CD14-positive monocyte (primary cell): ENCODE results near the gene CTAGE1. TPM values are rescaled to one million over a fixed set of nuclear protein-coding genes. Genes with fewer than 3 reads are reported as not detected.
A peak's percentile ranks its signal among the peaks of the same experiment; 100 is the strongest.

Experiments used
- DNase-seq, 3 donors: peaks; one replicate each; pipeline ENCODE4 v3.0.0-alpha.2; 2011 to 2022
- H2AFZ ChIP-seq: 2 replicates; pipeline ENCODE4 v1.6.0; 2012; ENCODE audit warnings: mild to moderate bottlenecking, low read depth, low read length, inconsistent platforms; ENCODE audit not compliant: insufficient read depth, poor library complexity, severe bottlenecking
- H3K27ac ChIP-seq, 2 donors: 1 replicate in 1 of 2; 2 replicates in 1 of 2; pipeline ENCODE4 v1.5.1; 2012 to 2013; ENCODE audit warnings: low read length in 2 of 2, control low read depth in 1 of 2, inconsistent platforms in 1 of 2, low read depth in 1 of 2, mild to moderate bottlenecking in 1 of 2
- H3K27me3 ChIP-seq, 2 donors: one replicate each; pipeline versions ENCODE4 v1.6.0 to v1.6.1; 2011 to 2013; ENCODE audit warnings: low read length in 2 of 2; ENCODE audit not compliant: control insufficient read depth in 2 of 2, insufficient read depth in 2 of 2
- H3K36me3 ChIP-seq, 2 donors: replicated peaks in 1 of 2; 1 replicate in 1 of 2; 2 replicates in 1 of 2; pipeline versions ENCODE4 v1.5.1 to v1.6.1; 2012 to 2013; ENCODE audit warnings: low read length in 2 of 2, control low read depth in 1 of 2, inconsistent platforms in 1 of 2, mild to moderate bottlenecking in 1 of 2; ENCODE audit not compliant: insufficient read depth in 2 of 2, control insufficient read depth in 1 of 2
- H3K4me1 ChIP-seq, 2 donors: 1 replicate in 1 of 2; 2 replicates in 1 of 2; pipeline versions ENCODE4 v1.5.1 to v1.6.1; 2012 to 2013; ENCODE audit warnings: low read length in 2 of 2, control low read depth in 1 of 2, inconsistent platforms in 1 of 2, mild to moderate bottlenecking in 1 of 2, moderate library complexity in 1 of 2; ENCODE audit not compliant: insufficient read depth in 2 of 2, control insufficient read depth in 1 of 2
- H3K4me2 ChIP-seq: replicated peaks from 2 replicates; pipeline ENCODE3; 2012; ENCODE audit warnings: low read length, moderate library complexity, mild to moderate bottlenecking; ENCODE audit not compliant: poor library complexity, severe bottlenecking; ENCODE audit errors: extremely low read depth
- H3K4me3 ChIP-seq, 3 experiments: fragments of 200-600 bp in 1 of 3; sonication (generic) in 1 of 3; replicated peaks in 1 of 3; 1 replicate in 2 of 3; 2 replicates in 1 of 3; pipeline ENCODE4 v1.5.1; 2011 to 2013; ENCODE audit warnings: low read length in 3 of 3, mild to moderate bottlenecking in 3 of 3, control low read depth in 2 of 3, low read depth in 2 of 3, inconsistent platforms in 1 of 3, moderate library complexity in 1 of 3
- H3K79me2 ChIP-seq: 2 replicates; pipeline ENCODE4 v1.6.0; 2012; ENCODE audit warnings: mild to moderate bottlenecking, control low read depth, inconsistent platforms, low read length, moderate library complexity; ENCODE audit not compliant: insufficient read depth
- H3K9ac ChIP-seq: 2 replicates; pipeline ENCODE4 v1.6.0; 2017; ENCODE audit warnings: low read length, mild to moderate bottlenecking; ENCODE audit not compliant: insufficient read depth, poor library complexity, severe bottlenecking
- H3K9me3 ChIP-seq, 2 donors: replicated peaks in 1 of 2; 1 replicate in 1 of 2; 2 replicates in 1 of 2; pipeline versions ENCODE4 v1.5.1 to v1.6.1; 2012 to 2013; ENCODE audit warnings: low read length in 2 of 2, control low read depth in 1 of 2; ENCODE audit not compliant: control insufficient read depth in 1 of 2, insufficient read depth in 1 of 2
- H4K20me1 ChIP-seq: 2 replicates; pipeline ENCODE4 v1.6.0; 2012; ENCODE audit warnings: mild to moderate bottlenecking, low read length, control low read depth, moderate library complexity; ENCODE audit not compliant: insufficient read depth
- H3K27ac Mint-ChIP-seq, 7 donors: one replicate each; pipeline ENCODE4 v1.8.0; 2020; ENCODE audit warnings: mild to moderate bottlenecking in 7 of 7, mixed read lengths in 7 of 7, moderate library complexity in 6 of 7, inconsistent platforms in 2 of 7
- H3K27me3 Mint-ChIP-seq, 3 donors: one replicate each; pipeline ENCODE4 v1.8.0; 2021 to 2022; ENCODE audit warnings: low read depth in 3 of 3, mild to moderate bottlenecking in 3 of 3, mixed read lengths in 3 of 3, moderate library complexity in 3 of 3, inconsistent platforms in 1 of 3
- H3K36me3 Mint-ChIP-seq, 2 donors: one replicate each; pipeline ENCODE4 v1.8.0; 2020; ENCODE audit warnings: mixed read lengths in 2 of 2, inconsistent platforms in 1 of 2, mild to moderate bottlenecking in 1 of 2
- H3K4me1 Mint-ChIP-seq: one replicate; pipeline ENCODE4 v1.8.0; 2020; ENCODE audit warnings: mild to moderate bottlenecking, mixed read lengths
- H3K4me3 Mint-ChIP-seq, 2 donors: one replicate each; pipeline ENCODE4 v1.8.0; 2020; ENCODE audit warnings: mild to moderate bottlenecking in 2 of 2, mixed read lengths in 2 of 2, moderate library complexity in 1 of 2
- H3K9me3 Mint-ChIP-seq, 7 donors: one replicate each; pipeline ENCODE4 v1.8.0; 2020 to 2022; ENCODE audit warnings: mixed read lengths in 7 of 7, mild to moderate bottlenecking in 6 of 7, moderate library complexity in 6 of 7, inconsistent platforms in 2 of 7
- WGBS: methylation state at CpG from one replicate; pipeline ENCODE4 v1.1.5; 2013; ENCODE audit warnings: missing lambda C conversion rate; ENCODE audit not compliant: insufficient coverage; 5-methylcytosine and 5-hydroxymethylcytosine counted together
- intact Hi-C, 2 donors: fragments of 100-400 bp; cut with micrococcal nuclease; formaldehyde crosslinking; loops; one replicate each; pipeline versions ENCODE4 v1.15.0 to v1.15.1; 2023
- polyA plus RNA-seq, 3 donors: library from polyadenylated mRNA; depleted of rRNA in 1 of 3; unstranded in 2 of 3; stranded (reverse) in 1 of 3; fragments of 300-500 nt in 2 of 3; fragments of >200 nt in 1 of 3; fragmentation: Illumina TruSeq in 2 of 3; gene quantifications; 1 replicate in 2 of 3; 2 replicates in 1 of 3; pipeline ENCODE4 v1.2.3, GENCODE V29; 2012 to 2021
- TF ChIP-seq, protein P1 (sequence below): fragments of 200-600 bp; IDR thresholded peaks from one replicate; pipeline ENCODE4 v1.8.0; 2022; ENCODE audit warnings: antibody characterized with exemption, mild to moderate bottlenecking

The CTAGE1 gene
- polyA plus RNA-seq, 3 donors = not detected

DNA sequence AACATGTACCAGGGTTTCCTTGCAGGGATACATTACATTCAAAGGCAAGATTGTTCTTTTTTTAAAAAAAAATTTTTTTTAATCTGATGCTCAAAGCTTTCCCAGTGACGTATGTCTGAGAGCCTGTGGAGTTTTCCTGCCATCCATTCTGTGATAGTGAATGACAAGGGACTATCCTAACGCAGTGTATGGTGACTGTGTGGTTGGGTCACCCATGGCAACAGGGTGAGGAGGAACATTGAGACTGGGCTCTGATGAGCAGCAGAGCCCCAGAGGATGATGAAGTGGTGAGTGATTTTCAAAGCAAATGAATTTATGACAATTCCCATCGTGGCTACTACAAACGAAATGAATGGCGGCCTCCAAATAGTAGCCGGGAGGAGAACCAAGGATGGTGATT lies 28.6 kb upstream of the CTAGE1 start:
- H3K4me3 Mint-ChIP-seq = peak overlapping the region in 1 of 2 donors; percentile 49

DNA sequence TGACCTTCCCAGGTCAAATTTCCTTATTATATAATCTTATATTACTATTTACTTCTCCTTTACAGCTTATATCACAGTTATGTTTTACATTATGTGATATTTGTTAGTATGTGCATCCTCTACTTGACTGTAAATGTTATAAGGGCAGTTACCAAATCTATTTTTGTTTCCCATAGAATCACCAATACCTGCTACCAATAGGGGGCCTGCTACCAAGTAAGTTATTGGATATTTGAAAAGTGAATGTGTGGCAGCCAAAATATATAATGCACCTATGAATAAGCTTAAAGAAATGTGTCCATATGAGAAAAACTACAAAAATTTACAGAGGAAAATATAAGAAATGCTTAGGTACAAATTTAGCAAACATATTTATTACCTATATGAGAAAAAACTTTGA lies 23.9 kb upstream of the CTAGE1 start:
- H3K36me3 ChIP-seq = no peaks in the 10 kb centered on the region
- H3K79me2 ChIP-seq = no peaks in the 10 kb centered on the region
- H3K4me1 ChIP-seq = no peaks in the 10 kb centered on the region
- peaks cover 0 to 2% of the 10 kb centered on the region in 2 donors for H3K9me3 ChIP-seq
- Mint-ChIP-seq H3K9me3 (peaks cover 0 to 9% (median 0%) of the 10 kb centered on the region in 7 donors), H3K4me3 (no peak overlapping the region), H3K27ac (no peak overlapping the region), H3K27me3 (peaks cover 0 to 2% (median 0%) of the 10 kb centered on the region in 3 donors), H3K36me3 (no peaks in the 10 kb centered on the region), H3K4me1 (no peaks in the 10 kb centered on the region)
- no peak for DNase-seq
- H3K9ac ChIP-seq = no peak overlapping the region
- no peak overlapping the region for H3K4me3 ChIP-seq
- H4K20me1 ChIP-seq = no peaks in the 10 kb centered on the region
- intact Hi-C loops = no loop called here
- no peak overlapping the region for H3K27ac ChIP-seq
- no peak overlapping the region for H2AFZ ChIP-seq
- TF ChIP-seq, protein P1, sequence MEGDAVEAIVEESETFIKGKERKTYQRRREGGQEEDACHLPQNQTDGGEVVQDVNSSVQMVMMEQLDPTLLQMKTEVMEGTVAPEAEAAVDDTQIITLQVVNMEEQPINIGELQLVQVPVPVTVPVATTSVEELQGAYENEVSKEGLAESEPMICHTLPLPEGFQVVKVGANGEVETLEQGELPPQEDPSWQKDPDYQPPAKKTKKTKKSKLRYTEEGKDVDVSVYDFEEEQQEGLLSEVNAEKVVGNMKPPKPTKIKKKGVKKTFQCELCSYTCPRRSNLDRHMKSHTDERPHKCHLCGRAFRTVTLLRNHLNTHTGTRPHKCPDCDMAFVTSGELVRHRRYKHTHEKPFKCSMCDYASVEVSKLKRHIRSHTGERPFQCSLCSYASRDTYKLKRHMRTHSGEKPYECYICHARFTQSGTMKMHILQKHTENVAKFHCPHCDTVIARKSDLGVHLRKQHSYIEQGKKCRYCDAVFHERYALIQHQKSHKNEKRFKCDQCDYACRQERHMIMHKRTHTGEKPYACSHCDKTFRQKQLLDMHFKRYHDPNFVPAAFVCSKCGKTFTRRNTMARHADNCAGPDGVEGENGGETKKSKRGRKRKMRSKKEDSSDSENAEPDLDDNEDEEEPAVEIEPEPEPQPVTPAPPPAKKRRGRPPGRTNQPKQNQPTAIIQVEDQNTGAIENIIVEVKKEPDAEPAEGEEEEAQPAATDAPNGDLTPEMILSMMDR = no peak
- no peak overlapping the region for H3K4me2 ChIP-seq
- no peaks in the 10 kb centered on the region for H3K27me3 ChIP-seq

More for the DNA sequence above, 28.6 kb upstream of the CTAGE1 start:
- intact Hi-C loops = no loop called here
- Histone ChIP-seq H3K27me3 (no peaks in the 10 kb centered on the region), H3K27ac (no peak overlapping the region), H3K4me1 (no peaks in the 10 kb centered on the region), H3K9me3 (peaks cover 0 to 13% of the 10 kb centered on the region in 2 donors), H3K79me2 (no peaks in the 10 kb centered on the region), H3K4me2 (no peak overlapping the region), H3K36me3 (no peaks in the 10 kb centered on the region), H3K9ac (no peak overlapping the region), H3K4me3 (no peak overlapping the region), H2AFZ (no peak overlapping the region), H4K20me1 (no peaks in the 10 kb centered on the region)
- TF ChIP-seq, protein P1 = no peak
- WGBS = 98% methylated on average over 5 of the region's 6 CpGs
- peaks cover 0 to 11% (median 5%) of the 10 kb centered on the region in 7 donors for H3K9me3 Mint-ChIP-seq
- H3K4me1 Mint-ChIP-seq = no peaks in the 10 kb centered on the region
- no peak overlapping the region for H3K27ac Mint-ChIP-seq
- no peak for DNase-seq
- peaks cover 0 to 2% (median 2%) of the 10 kb centered on the region in 3 donors for H3K27me3 Mint-ChIP-seq
- no peaks in the 10 kb centered on the region for H3K36me3 Mint-ChIP-seq
